Measurements from ENCODE around the gene WDFY3. TPM values are rescaled to one million over a fixed set of nuclear protein-coding genes. Genes with fewer than 3 reads are reported as not detected.

WDFY3 gene
- total RNA-seq, 4 donors from 2014 or later: 73.2 to 98.4 (median 90.2) TPM

- no peak for DNase-seq (ENCODE audit: low spot score in 2 of 2)
- intact Hi-C loops (cut with DNase I; ENCODE audit: low total_unique reads): no loop called here
- WGBS, 2 donors: 93 to 98% methylated on average over 2 of the region's 2 CpGs
- H3K4me3 ChIP-seq (ENCODE audit: low read depth, poor library complexity, severe bottlenecking): no peak overlapping the region
- TF ChIP-seq POLR2A (IDR thresholded peaks at IDR 0.05) (no peak), CTCF (IDR thresholded peaks at IDR 0.05) (no peak)
Measured at GRCh38 chr4:84985952-84986351, 19.5 kb upstream of the WDFY3 start.

GRCh38 chr4:84977396-84977795 is 10.9 kb upstream of the WDFY3 start:
- DNase-seq (ENCODE audit: low spot score in 2 of 2): no peak
- intact Hi-C loops (cut with DNase I; ENCODE audit: low total_unique reads): no loop called here
- H3K4me3 ChIP-seq (ENCODE audit: low read depth, poor library complexity, severe bottlenecking): no peak overlapping the region
- TF ChIP-seq POLR2A (IDR thresholded peaks at IDR 0.05): no peak
- TF ChIP-seq CTCF (IDR thresholded peaks at IDR 0.05): no peak

GRCh38 chr4:84973856-84974255 is 7.4 kb upstream of the WDFY3 start:
- intact Hi-C loops (cut with DNase I; ENCODE audit: low total_unique reads): no loop called here
- H3K4me3 ChIP-seq (ENCODE audit: low read depth, poor library complexity, severe bottlenecking): no peak overlapping the region
- TF ChIP-seq POLR2A (IDR thresholded peaks at IDR 0.05) (no peak), CTCF (IDR thresholded peaks at IDR 0.05) (no peak)
- DNase-seq (ENCODE audit: low spot score in 2 of 2): no peak

GRCh38 chr4:84971319-84971932 is 4.9 kb upstream of the WDFY3 start:
- TF ChIP-seq CTCF (IDR thresholded peaks at IDR 0.05) (no peak), POLR2A (IDR thresholded peaks at IDR 0.05) (no peak)
- intact Hi-C loops (cut with DNase I; ENCODE audit: low total_unique reads): loop anchor here (2.0 kb wide), 1 partner anchor 221 kb away; no protein-coding TSS in a partner anchor
- WGBS, 2 donors: 11 to 18% methylated on average over 3 of the region's 3 CpGs
- H3K4me3 ChIP-seq (ENCODE audit: low read depth, poor library complexity, severe bottlenecking): no peak overlapping the region
- no peak for DNase-seq (ENCODE audit: low spot score in 2 of 2)

- H3K4me3 ChIP-seq (ENCODE audit: low read depth, poor library complexity, severe bottlenecking): no peak overlapping the region
- no peak for TF ChIP-seq CTCF (IDR thresholded peaks at IDR 0.05)
- DNase-seq (ENCODE audit: low spot score in 2 of 2): no peak
- intact Hi-C loops (cut with DNase I; ENCODE audit: low total_unique reads): no loop called here
- 74 to 82% methylated on average over 1 of the region's 1 CpG for WGBS, 2 donors
Measured at GRCh38 chr4:84968925-84969324, 2.4 kb upstream of the WDFY3 start.

- no peak for TF ChIP-seq POLR2A (IDR thresholded peaks at IDR 0.05)
- no peak for TF ChIP-seq CTCF (IDR thresholded peaks at IDR 0.05)
- intact Hi-C loops (cut with DNase I; ENCODE audit: low total_unique reads): no loop called here
- DNase-seq (ENCODE audit: low spot score in 2 of 2): peak in 1 of 2 donors; percentile 46
- peak overlapping the region; percentile 87 for H3K4me3 ChIP-seq (ENCODE audit: low read depth, poor library complexity, severe bottlenecking)
- 2 to 3% methylated on average over 7 of the region's 7 CpGs for WGBS, 2 donors
Measured at GRCh38 chr4:84967243-84967690, 777 bp upstream of the WDFY3 start.

All from lower leg skin (tissue), 4 donors.